Activated CD4-positive, alpha-beta T cell treated with anti-CD3 and anti-CD28 coated beads, Interleukin-2, Interleukin-6, amounts not matched to agents 100 ng/mL and 50 ng/mL, durations not matched to agents 16 hours and 8 hours (primary cell): ENCODE results near the gene KIF13A.
A peak's percentile ranks its signal among the peaks of the same experiment; 100 is the strongest.
"Not testable (repeated sequence)": the region's sequence is repeated elsewhere in the genome, so short reads cannot be mapped to it uniquely, and the experiment has no call there.

Experiments used
- DNase-seq: peaks from one replicate; pipeline ENCODE4 v3.0.0-alpha.2; 2020

KIF13A gene

GRCh38 chr6:17998003-17998402 lies 10.6 kb upstream of the KIF13A start:
- DNase-seq = no peak

DNA sequence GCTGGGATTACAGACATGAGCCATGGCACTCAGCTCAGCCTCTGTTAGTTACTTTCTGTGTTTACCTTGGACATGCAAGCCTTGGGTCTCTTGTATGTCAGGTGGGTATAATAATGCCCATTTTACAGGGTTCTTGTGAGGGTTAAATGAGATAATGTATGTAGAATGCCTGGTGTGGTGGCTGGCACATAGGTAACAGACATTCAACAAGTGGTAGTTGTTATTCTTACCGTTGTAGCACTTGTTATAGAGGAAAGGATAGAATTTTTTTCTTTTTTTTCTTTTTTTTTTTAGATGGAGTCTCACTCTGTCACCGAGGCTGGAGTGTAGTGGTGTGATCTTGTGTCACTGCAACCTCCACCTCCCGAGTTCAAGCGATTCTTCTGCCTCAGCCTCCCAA lies 8.0 kb upstream of the KIF13A start:
- no peak for DNase-seq

- no peak for DNase-seq
Measured at GRCh38 chr6:17994019-17994418, 6.6 kb upstream of the KIF13A start.

DNA sequence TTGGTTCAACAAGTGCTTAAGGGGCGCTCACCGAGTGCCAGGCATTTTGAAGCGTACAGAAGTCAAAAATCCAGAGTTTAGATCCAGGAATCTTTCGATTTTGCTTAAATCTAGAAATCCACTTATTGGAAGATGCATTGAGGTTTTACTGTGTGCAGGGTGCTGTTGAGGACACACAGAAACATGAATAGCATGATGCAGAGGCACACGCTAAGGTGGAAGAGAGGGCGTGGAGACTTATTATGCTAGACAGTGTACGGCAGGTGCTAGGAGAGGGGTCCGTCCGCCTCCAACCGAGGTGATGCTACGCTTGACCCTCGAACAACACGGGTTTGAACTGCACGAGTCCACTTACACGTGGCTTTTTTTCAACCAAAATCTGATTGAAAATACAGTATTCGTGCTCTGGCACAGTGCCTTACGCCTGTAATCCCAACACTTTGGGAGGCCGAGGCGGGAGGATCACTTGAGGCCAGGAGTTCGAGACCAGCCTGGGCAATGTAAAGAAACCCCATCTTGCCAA lies 1.0 kb upstream of the KIF13A start:
- DNase-seq = no peak

- peak; percentile 60 for DNase-seq
Measured at GRCh38 chr6:17987697-17988421, 424 bp upstream of the KIF13A start.

- no peak for DNase-seq
Measured at GRCh38 chr6:17986656-17987446, 584 bp downstream of the KIF13A start.

- no peak for DNase-seq
Measured at GRCh38 chr6:17985934-17986655, 1.3 kb downstream of the KIF13A start.

- no peak for DNase-seq
Measured at GRCh38 chr6:17984812-17985670, 2.4 kb downstream of the KIF13A start.

DNA sequence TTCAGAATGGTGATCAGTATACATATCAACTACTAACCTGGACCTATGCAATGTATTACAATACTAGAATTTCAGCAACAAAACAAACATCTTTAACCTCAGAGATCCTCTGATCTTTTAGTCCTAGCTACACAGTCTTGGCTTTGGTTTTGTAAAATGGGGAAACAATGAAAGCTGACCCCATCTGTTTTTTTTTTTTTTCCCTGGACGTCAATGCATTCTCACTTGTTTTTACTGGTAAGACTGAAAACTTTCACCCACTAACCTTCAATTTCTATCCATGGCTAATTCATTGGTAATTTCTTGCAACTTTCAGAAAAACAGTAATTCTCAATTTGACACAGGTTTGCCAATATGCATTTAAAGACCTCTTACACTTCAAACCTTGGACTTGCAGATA lies 3.0 kb downstream of the KIF13A start:
- DNase-seq = no peak

GRCh38 chr6:17983730-17984129 lies 3.7 kb downstream of the KIF13A start:
- no peak for DNase-seq

- DNase-seq = no peak
Measured at GRCh38 chr6:17980329-17980728, 7.1 kb downstream of the KIF13A start.

DNA sequence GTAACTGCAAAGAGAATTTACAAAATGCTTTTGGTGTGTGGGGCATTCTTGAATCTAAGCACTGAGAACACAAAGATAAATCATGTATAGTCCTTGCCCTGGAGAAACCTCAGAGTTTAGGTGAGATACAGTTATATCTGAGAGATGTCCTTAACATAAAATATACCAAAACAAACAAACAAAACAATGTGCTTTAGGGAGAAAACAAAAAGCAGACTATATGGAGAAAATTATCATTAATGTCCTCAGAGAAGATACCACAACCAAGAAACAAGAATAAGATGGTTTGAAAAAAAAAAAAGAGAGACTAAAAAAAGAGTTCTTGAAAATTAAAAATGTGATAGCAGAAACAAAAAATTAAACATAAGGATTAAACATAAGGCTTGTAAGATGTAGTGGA lies 8.0 kb downstream of the KIF13A start:
- DNase-seq = no peak

GRCh38 chr6:17976258-17976657 lies 11.2 kb downstream of the KIF13A start:
- not testable (repeated sequence) for DNase-seq

- no peak for DNase-seq
Measured at GRCh38 chr6:17974570-17975368, 12.7 kb downstream of the KIF13A start.

DNA sequence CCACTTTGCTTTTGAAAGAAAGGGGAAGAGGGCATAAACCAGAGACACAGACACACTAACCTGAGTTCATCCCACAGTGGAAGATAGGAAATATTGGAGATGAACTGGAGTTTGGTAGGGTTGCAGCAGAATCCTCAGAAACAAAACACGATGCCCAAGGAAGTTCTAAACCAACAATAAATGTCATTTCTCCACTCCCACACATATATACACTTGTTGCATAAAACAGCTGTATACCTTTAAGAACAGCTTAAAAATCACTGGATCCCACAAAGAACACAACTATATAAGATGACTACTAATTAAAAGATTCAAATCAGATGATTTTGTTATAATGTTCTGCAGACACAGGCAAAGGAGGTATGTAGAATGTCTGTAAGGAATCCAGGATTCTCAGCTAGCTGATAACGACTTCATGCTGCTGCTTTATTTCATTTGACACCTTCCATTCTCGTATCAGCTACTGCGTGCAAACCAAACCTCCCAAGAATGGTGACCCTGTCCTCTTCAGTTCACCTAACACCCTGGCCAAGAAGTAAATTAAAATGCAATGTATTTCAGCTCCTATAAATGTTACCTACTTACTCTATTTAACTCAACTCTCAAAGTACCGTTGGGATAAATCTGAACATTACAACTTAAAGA lies 14.3 kb downstream of the KIF13A start:
- DNase-seq = no peak

- no peak for DNase-seq
Measured at GRCh38 chr6:17972074-17972952, 15.1 kb downstream of the KIF13A start.

- DNase-seq = no peak
Measured at GRCh38 chr6:17971128-17972073, 16.0 kb downstream of the KIF13A start.

DNA sequence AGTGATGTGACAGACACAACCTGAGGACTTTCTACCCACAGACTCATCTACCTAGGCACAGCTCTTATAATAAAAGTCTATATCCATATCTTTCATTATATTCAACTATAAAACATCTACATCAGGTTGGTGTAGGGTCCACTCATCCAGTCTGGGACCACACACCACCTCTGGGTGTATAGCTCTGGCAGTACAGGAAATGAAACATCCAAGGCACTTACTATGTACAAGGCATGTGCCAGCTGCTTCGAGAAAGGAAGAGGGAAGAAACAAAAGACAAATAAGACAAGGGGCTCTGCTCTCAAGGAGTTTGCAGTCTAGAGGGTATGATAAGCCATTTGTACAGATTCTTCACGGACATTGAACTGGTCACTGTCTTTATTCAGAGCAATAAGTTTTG lies 18.6 kb downstream of the KIF13A start:
- no peak for DNase-seq
